GM19324 (cell line): Measurements from ENCODE around the gene SP2.

Source experiments
- ATAC-seq: cut with Tn5 transposase; IDR thresholded peaks from one replicate; pipeline ENCODE4 v1.9.1; 2021; ENCODE audit warnings: mild to moderate bottlenecking, moderate library complexity; ENCODE audit not compliant: unreplicated experiment, low FRiP score

The SP2 gene

DNA sequence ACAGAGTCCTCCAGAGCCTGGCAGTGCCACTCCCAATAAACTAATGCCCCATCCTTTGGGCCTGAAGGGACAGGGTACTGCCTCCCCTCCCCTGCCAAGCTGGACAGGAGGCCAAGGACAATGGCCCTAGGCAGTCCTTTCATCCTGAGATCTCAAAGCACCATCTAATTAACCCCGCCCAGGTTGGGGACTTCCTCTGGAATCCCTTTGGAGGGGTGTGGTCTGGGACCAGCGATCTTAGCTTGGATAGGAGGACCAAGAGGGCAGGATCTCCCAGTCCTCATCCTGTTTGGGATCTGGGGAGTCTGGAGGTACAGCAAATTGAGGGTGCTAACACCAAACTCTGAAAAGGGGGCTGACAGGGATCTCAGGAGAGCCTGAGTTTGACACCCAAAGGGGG is 26.9 kb upstream of the SP2 start:
- no peak for ATAC-seq

DNA sequence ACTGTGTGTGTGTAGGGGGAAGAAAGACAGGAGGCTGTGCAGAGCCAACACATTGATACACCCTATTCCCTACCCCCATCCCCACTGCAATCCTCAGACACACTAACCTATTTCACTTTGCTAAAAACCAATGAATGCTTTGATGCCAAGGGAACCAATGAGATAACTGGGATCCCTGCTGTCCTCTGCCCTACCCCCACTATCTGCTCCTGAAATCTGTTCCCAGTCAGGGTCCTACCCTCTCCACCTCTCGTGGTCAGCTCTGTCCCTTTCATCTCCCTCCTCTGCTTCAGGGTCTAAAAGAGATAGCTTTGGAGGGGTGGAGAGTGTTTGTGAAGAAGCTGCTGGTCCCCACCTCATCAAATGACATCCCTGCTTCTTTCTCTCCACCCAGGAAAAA is 26.0 kb upstream of the SP2 start:
- ATAC-seq, result no peak

DNA sequence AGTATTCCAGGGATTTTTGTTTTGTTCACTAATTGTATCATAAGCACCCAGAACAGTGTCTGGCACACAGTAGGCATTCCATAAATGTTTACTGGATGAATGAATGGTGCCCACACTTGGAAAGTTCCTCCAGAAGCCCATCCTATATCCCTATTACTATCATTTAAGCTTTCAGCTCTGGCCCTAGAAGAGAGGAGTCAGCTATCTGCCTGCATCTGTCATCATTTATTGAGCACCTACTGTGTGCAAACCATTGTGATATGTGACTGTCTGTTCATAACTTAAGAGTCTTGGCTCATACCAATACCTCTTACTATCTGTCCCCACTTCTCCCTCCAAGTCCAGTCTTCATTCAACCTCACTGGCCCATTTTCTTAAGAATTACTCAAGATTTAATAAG is 25.0 kb upstream of the SP2 start:
- no peak for ATAC-seq

DNA sequence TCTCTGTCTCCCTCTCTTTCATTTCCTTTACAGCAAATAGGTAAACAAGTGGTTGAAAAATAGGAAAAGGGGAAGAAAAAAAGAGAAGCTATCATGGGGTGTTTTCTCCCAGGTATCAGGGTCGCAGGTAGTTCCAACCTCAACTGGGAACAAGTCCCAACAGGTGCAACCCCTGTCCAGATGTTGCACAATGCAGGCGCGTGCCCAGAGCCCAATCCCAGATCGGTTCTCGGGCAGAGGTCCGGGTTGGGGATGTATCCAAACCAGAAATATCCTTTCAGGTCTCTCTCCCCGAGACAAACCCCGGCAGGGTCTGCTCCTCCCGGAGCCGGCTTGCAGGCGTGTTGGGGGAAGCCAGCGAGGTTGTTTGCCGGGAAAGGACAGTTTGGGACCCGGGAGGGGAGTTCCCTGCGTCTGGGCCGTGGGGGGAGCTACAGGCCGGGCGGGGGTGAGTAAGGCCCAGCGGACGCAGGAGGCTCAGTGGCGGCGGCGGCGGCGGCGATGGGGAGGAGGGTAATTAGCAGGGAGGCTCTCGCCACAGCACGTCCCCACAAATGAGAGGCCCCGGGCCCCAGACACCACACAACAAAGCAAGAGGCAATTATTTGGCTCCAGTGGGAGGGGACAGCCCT is 23.9 kb upstream of the SP2 start:
- ATAC-seq, result no peak

DNA sequence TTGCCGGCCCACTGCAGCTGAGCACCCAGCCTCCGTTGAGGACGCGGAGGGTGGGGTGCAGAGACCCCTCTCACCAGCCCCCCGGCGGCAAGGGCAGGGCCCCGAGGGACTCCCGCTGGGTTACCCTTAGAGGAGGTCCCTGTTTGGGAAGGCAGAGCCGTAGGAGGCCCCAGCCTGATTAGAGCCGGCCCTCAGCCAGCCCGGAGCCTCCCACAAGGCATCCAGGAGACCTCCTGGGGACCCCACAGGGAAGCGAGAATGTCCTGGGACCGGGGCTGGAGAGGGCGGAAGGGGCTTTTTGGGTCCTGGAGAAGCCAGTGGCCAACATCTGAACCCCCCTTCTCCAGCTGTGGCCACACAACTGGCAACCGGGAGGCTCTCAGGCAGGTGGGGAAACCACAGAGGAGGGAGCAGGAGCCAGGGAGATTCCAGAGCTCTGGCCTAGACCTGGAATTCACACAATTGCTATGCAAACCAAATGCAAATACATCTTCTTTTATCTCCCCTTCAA is 23.3 kb upstream of the SP2 start:
- no peak for ATAC-seq

DNA sequence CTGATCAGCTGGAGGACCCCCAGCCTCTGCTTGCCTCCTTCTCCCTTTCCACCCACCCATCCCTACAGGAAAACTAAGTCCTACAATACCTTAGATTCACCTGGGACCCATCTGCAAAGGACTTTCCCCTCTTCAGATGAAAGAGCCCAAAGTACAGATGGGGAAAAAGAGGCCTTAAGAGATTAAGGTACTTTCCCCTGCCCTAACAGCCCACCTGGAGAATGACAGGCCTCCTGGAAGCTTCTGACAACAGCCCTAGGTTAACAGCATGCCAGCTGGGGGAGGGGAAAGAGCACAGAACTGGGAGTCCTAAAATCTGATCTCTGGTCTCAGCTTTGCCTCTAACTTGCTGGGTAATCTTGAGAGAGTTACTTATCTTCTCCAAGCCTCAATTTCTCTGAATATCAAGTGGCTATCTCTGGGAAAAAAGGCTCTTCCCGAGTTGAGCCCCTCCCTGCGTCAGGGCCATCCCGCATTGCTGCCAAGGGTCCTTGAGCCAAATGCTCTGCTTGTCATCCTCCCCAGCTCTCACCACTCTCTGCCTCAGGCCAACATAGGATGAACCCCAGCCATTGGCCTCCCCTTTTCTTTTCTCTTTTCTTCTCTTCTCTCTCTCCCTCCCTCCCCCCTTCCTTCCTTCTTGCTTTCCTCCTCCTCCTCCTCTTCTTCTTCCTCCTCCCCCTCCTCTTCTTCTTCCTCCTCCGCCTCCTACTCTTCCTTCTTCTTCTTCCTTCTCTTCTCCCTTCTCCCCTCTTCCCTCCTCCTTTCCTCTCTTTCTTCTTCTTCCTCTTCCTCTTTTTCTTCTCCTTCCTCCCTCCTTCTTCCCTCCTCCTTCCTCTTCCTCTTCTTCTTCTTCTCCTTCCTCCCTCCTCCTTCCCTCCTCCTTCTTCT is 22.6 kb upstream of the SP2 start:
- ATAC-seq, result no peak

DNA sequence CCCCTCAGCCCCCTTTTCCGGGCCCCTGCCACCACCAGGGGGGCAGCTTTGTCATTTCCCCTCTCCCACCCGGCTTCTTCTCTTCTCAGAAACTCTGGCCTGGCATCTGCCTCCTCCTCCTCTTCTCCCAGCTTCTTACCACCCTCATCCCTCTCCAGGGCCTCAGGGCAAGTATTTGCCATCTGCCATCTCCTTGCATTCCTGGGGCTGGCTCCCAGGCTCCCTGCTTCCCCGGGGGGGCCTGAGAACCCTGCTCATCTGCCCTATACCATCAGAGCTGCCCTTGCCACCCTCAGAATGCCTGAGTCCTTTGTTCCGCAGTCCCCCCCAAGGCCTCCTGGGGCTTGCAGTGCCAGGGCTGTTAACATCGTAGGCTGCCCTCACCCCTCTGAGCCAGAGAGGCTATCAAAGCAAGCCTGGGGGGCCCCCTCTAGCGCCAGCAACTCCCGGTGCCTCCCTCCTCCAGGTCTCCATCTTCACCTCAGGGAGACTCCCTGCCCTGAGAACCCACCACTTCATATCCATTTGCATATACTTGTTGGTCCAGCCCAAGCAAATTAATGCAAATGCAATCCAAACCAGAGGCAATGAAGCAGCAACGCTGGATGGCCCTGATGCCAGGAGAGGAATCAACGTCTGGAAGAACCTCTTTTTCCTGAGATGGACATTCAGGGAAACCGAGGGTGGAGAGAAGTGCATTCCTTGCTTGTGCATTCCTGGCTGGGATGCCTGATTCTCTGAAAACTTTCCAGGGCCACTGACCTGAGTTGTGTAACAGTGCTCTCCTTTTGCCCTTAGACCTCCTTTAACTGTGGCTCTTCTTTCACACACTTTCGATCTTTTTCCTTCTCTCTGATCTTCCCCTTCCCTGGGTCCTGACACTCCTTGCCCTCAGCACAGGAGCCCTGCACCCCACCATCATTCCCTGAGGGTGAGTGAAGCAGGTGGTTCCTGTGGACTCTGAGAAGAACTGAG is 20.7 kb upstream of the SP2 start:
- no peak for ATAC-seq

DNA sequence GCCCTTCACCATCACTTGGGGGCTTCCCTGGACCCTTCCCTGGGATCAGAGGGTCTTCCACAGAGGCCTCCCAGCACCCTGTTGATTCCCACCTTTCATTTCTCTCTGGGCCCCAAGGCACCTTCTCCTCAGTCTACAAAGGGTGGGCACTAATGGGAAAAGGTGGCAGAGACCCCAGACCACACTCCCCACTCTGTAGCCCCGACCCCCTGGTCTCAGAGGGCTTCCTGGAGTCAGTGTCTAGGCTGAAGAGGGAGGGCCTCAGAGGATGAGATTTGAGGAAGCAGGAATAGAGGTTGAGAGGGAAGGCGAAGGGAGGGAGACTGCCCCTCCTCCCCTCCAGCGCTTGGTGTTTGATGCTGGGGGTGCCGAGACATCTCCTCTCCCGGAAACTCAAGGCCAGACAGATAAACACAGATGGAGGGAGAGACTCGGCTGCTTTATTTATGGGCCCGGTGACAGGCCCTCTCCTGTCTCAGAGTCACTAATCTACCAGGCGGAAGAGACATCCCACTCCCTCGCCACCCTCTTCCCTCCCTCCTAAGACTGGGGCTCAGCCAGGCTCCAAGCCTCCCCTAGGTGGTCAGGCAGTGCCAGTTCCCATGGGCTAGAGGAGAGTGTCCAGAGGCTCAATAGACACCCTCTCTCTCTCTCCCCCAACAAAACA is 18.5 kb upstream of the SP2 start:
- ATAC-seq, result no peak

DNA sequence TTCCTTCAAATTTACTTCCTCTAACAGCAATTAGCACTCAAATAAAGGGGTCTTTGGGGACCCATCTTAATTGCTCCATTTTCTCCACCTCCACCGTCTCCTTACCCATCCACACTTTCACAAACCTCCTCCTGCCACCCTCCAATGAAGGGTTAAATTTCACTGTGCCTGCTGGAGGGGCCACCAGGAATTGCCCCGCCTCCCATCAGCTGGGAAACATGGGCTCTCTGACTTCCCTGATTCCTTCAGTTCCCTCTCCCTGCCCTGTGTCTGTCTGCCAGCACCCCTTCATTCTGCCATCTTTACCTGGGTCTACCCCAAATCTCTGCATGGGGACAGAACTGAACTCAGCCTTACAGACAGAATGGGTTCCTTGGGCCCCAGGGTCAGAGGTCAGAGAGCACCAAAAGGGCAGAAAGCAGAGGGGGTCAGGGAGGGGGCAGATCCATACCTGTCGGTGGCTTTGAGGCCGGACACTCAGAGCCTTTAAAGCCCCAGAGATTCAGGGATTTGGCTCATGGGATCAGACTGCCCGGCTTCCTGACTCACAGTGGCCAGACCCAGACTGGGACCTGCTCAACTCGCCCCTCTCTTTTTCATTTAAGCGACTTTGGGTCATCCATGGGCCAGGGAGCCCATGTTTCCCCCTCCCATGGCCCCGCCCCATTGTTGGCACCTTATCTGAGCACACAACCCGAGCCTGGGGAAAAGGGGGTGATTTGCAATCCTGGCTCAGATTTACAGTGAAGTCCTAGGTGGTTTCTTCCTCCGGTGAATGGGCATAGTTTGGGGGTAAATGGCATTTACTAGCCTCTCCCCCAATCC is 17.6 kb upstream of the SP2 start:
- no peak for ATAC-seq

DNA sequence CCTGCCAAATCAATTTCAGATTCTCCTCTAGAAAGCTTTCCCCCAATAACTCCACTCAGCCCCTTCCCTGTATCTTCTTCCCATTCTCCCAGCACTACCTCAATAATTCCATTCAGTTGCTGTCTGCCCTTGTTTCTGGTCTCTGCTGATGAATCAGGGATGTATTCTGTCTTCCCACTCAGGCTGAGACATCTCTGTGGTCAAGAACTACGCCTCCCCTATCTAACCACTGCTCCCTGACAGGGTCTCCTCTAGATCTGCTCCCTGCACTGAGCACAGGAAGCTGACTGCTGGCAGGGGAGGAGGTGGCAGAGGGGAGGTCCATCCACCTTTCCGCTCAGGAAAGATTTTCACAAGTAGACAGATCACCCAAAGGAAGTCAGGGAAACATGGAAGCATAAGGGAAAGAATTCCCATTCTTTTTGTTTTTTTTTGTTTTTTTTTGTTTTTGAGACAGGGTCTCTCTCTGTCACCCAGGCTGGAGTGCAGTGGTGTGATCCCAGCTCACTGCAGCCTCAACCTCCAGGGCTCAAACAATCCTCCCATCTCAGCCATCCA is 16.9 kb upstream of the SP2 start:
- no peak for ATAC-seq

DNA sequence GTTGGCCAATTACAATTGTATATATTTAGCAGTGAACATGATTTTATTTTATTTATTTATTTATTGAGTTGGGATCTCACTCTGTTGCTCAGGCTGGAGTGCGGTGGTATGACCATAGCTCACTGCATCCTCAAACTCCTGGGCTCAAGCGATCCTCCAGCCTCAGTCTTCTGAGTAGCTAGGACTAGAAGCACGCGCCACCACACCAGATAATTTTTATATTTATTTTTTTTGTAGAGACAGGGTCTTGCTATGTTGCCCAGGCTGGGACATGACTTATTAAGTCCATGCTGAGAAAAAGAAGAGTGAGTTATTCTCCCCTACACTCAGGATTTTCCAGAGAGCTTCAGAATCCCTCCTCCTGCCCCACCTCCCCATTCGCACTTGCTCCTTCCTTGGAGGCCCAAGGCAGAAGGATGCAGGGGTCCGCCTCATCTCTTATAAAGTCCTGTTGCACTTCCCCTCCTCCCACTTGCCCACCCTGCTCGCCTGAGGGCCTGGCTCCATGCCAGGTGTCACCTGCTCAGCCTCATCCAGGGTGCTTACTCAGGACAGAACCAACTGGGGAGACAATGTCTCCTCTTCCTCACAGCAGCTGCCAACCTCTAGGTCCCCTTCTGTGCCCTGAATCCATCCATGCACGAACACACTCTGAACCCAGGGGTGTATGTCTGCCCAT is 16.1 kb upstream of the SP2 start:
- ATAC-seq, result no peak

DNA sequence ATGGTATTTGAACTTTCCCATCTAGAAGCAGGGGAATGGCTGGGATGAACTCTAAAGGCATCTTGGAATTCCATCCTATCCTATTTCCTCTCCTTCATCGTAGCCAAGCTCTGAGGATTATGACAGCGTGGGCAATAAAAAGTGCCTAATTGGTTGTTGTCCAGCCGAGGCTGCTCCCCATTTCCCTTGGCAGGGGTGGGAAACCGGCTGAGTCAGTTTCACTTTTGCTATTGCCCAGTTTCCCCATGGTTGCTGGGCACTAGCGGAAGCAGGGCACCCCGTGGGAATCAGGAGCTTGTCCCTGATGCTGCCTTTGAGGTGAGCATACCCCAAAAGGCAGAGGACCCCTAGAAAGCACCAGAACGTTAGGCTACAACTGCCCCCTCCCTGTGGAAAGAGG is 13.8 kb upstream of the SP2 start:
- no peak for ATAC-seq

DNA sequence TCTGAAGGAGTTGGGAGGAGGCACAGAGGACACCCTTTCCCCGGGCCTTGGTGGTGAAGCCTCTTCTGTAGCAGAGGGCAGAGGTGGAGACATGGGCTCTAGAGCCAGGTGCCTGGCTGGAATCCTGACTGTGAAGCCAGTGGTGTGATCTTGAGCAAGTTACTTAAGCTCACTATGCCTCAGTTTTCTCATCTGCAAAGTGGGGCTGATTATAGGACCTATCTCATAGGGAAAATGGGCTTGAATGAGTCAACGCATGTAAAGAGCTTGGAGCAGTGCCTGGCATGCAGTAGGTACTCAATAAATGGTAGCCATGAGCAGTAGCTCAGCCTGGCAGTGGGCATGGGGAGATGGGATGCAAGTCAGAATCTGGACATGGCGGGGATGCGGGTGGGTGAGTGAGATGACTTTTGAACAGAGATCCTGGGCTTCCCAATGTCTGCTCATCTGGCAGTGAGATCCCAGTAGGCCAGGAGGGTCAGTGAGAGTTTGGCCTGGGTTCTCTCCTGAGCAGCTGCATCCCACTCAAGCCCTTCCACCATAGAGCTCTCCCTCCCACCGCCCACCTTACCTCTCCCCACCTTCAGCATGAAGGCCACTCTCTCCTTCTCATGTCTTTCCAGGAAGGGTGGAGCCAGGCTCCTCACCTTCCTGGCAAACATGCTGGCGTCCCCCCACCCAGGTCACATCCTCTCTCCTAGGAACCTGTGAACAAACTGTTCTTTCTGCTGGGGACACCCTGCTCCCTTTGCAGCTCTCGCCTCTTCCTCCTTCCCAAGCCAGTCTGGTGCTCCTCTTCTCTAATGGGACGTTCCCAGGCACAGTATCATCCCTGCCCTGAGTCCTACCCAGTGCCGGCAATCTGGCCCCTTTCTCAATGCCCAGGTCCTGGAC is 13.1 kb upstream of the SP2 start:
- ATAC-seq, result no peak

DNA sequence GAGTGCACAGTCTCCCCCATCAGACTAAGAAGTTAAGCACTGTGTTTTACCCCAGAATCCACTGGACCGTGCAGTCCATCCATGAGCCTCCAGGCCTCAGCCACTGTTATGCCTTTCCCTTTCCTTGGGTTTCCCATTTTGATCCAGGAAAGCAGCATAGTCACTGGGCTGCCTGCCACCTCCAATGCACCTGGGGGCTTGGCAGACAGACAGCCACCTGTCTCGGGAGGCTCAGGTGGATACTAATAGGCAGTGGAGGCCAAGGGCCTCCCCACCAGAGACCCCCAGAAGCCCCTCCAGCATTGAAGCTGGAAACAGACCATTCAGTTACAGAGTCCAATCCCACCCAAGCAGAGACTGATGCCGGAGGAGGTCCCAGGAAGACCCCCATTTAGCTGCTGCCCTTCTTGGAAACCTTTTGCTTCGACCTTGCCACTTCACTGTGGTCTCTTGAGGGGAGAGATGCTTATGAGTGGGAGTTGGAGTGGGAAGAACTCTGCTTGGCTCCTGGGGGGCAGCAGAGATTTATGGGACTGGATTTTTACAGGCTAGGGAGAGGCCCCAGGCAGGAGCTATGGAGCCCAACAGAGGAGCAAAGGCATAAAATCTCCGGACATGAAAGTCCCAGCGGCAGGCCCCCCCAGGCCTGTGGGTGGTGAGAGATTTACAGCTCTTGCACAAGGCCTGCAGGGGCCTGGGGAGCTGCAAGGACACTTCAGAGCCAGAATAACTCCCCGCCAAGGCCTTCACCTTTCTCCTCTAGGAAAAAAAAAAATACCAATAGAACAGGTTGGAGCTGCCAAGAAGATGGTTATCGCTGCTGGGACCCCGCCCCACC is 12.2 kb upstream of the SP2 start:
- no peak for ATAC-seq

DNA sequence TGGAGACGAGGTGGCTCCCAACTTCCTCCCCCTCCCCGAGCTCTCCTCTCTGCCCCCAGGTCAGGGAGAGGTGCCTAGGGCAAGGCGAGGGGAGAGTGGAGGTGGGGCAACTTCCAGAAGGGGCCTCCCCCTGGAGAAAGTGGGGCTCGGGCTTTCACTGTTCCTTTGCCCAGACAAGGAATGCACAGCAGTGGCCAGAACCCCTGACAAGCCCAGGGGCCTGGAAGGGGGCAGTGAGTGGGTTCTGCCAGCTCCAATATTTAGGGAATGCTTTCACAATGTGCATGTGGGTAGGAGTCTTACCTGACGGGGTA is 11.7 kb upstream of the SP2 start:
- no peak for ATAC-seq

DNA sequence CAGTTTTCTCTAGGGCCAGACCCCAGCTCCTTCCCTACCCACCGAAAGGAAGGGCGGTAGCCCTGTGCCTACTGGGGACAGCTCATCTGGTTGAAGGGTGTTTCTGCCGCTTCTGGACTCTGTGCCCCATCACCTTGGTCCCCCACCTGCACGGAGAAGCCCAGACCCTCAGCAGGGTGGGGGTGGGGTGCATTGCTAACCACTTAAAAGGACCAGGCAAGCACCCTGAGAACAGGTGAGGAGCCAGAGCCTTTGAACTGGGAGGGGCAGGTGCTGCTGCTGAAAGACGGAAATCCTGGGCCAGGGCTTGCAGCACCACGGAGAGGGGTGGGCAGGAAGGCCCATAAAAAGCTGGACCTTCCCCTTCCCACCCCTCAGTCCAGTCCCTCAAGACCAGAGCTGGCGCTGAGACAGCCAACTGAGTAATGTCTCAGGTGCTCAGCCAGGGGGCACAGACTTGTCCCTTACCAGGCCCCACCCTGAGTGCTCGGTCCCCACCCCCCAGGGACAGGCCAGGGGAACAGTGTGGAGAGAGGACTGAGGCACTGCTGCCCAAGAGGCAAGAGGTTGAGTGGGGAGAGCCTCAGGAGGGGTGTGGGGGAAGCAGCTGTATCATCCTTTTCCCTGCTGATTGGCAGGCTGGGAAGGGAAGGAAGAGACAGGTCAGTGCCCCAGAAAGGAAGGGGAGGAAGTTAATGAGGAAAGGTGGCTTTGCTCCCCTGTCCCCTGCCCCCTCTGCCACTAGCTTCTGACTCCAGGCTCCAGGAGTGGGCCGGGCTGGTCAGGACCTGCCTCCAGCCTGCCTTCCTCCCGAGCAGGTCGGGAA is 10.9 kb upstream of the SP2 start:
- no peak for ATAC-seq
